K562 (cell line): ENCODE results near the gene EBI3. TPM values are rescaled to one million over a fixed set of nuclear protein-coding genes. Genes with fewer than 3 reads are reported as not detected.

Experiments
- ESRRA ChIP-seq: fragments of 450-650 bp; IDR thresholded peaks from 2 replicates; pipeline ENCODE4 v1.6.1; 2014; ENCODE audit warnings: low read depth, mild to moderate bottlenecking, moderate library complexity, borderline replicate concordance
- HDAC6 ChIP-seq: IDR thresholded peaks from 2 replicates; pipeline ENCODE4 v1.6.1; 2012; ENCODE audit warnings: low read depth, mild to moderate bottlenecking, control low read depth, inconsistent platforms, low read length, moderate library complexity
- HIVEP1 ChIP-seq: fragments of 250-450 bp; sonication (Bioruptor Pico); IDR thresholded peaks from 2 replicates; pipeline ENCODE4 v1.4.0; 2020; ENCODE audit warnings: mild to moderate bottlenecking
- HMG20B ChIP-seq: fragments of 250-450 bp; sonication (Bioruptor Pico); IDR thresholded peaks from 2 replicates; pipeline ENCODE4 v1.5.0; 2021; ENCODE audit warnings: mild to moderate bottlenecking
- MCM2 ChIP-seq: fragments of 450-650 bp; IDR thresholded peaks from 2 replicates; pipeline ENCODE4 v1.6.1; 2017; ENCODE audit warnings: low read depth, mild to moderate bottlenecking
- MCM5 ChIP-seq: fragments of 450-650 bp; IDR thresholded peaks from 2 replicates; pipeline ENCODE4 v1.6.1; 2016; ENCODE audit warnings: low read depth
- MLX ChIP-seq, 2 experiments: fragments of 450-650 bp in 1 of 2; sonication (generic) in 1 of 2; formaldehyde crosslinking; conservative IDR thresholded peaks; 2 replicates each; pipeline versions ENCODE4 v1.4.0 to v1.8.1; 2020 to 2022; ENCODE audit warnings: mild to moderate bottlenecking in 1 of 2, missing genetic modification reagents in 1 of 2
- MTA1 ChIP-seq: fragments of 450-650 bp; IDR thresholded peaks from 2 replicates; pipeline ENCODE4 v1.6.1; 2017; ENCODE audit warnings: borderline replicate concordance
- NELFE ChIP-seq: IDR thresholded peaks from 2 replicates; pipeline ENCODE4 v1.6.1; 2011; ENCODE audit warnings: mild to moderate bottlenecking; ENCODE audit not compliant: insufficient read depth, insufficient read length
- NFYB ChIP-seq: IDR thresholded peaks from 2 replicates; pipeline ENCODE4 v1.6.1; 2011; ENCODE audit warnings: mild to moderate bottlenecking, moderate library complexity; ENCODE audit not compliant: insufficient read length; ENCODE audit errors: extremely low read depth
- POU5F1 ChIP-seq: fragments of 150-350 bp; IDR thresholded peaks from 2 replicates; pipeline ENCODE4 v1.6.1; 2014; ENCODE audit warnings: borderline replicate concordance, low read length, low read depth, mild to moderate bottlenecking; ENCODE audit not compliant: partially characterized antibody
- RAD21 ChIP-seq, 2 experiments: fragments of 250-450 bp in 1 of 2; fragments of 450-650 bp in 1 of 2; sonication (Bioruptor Pico) in 1 of 2; formaldehyde crosslinking in 1 of 2; IDR thresholded peaks in 1 of 2; conservative IDR thresholded peaks in 1 of 2; 2 replicates each; pipeline versions ENCODE4 v1.4.0 to v1.8.0; 2020 to 2022; ENCODE audit warnings: mild to moderate bottlenecking in 2 of 2, moderate library complexity in 1 of 2
- SAFB ChIP-seq: fragments of 200-400 bp; formaldehyde crosslinking; IDR thresholded peaks from 2 replicates; pipeline ENCODE4 v1.6.1; 2017; ENCODE audit warnings: low read depth, low read length, borderline replicate concordance
- SP1 ChIP-seq: sonication (generic); formaldehyde crosslinking; IDR thresholded peaks from 2 replicates; pipeline ENCODE4 v1.8.1; 2022; ENCODE audit warnings: mild to moderate bottlenecking, missing genetic modification reagents
- STAG1 ChIP-seq: sonication (generic); formaldehyde crosslinking; IDR thresholded peaks from 2 replicates; pipeline ENCODE4 v1.5.0; 2020; ENCODE audit warnings: missing genetic modification reagents, borderline replicate concordance
- TCF7 ChIP-seq: sonication (generic); IDR thresholded peaks from 2 replicates; pipeline ENCODE4 v1.6.1; 2016; ENCODE audit warnings: antibody characterized with exemption, borderline replicate concordance
- USF1 ChIP-seq: sonication (generic); formaldehyde crosslinking; IDR thresholded peaks from 2 replicates; pipeline ENCODE4 v1.9.0; 2022; ENCODE audit warnings: mild to moderate bottlenecking, missing genetic modification reagents
- WHSC1 ChIP-seq: IDR thresholded peaks from one replicate; pipeline ENCODE4 v1.6.1; 2012; ENCODE audit warnings: low read length, control low read depth, inconsistent platforms
- ZNF175 ChIP-seq: fragments of 200-800 bp; sonication (Bioruptor generic); IDR thresholded peaks from 2 replicates; pipeline ENCODE4 v1.6.1; 2016; ENCODE audit warnings: low read depth, mild to moderate bottlenecking, missing genetic modification characterization, missing compliant biosample characterization
- ZNF23 ChIP-seq: fragments of 250-450 bp; sonication (Bioruptor Pico); IDR thresholded peaks from 2 replicates; pipeline ENCODE4 v1.4.0; 2020; ENCODE audit warnings: mild to moderate bottlenecking
- ZNF253 ChIP-seq: fragments of 250-450 bp; sonication (Bioruptor Pico); conservative IDR thresholded peaks from 2 replicates; pipeline ENCODE4 v1.6.1; 2021; ENCODE audit warnings: mild to moderate bottlenecking
- polyA plus RNA-seq, 8 experiments: library from polyadenylated mRNA; depleted of rRNA in 4 of 8; stranded (reverse) in 5 of 8; unstranded in 3 of 8; fragments of >200 nt; fragmentation: Nextera tagmentation in 2 of 8; fragmentation: Illumina TruSeq in 1 of 8; extraction: Ambion mirVana in 2 of 8; extraction: Trizol in 1 of 8; gene quantifications; 2 replicates each; pipeline versions ENCODE4 v1.2.1 to v1.2.3, GENCODE V29; 2011 to 2014; ENCODE audit warnings: inconsistent platforms in 1 of 8, missing spikeins in 1 of 8
- total RNA-seq, 7 experiments: library from RNA; depleted of rRNA in 6 of 7; stranded (reverse); fragments of >200 nt in 6 of 7; fragmentation: Illumina TruSeq in 2 of 7; extraction: Trizol in 2 of 7; gene quantifications; 2 replicates each; pipeline versions ENCODE4 v1.2.1 to v1.2.3, GENCODE V29; 2011 to 2021; ENCODE audit warnings: low replicate concordance in 1 of 7
- TF ChIP-seq, protein P1 (sequence below), 3 experiments: fragments of 200-800 bp in 1 of 3; fragments of 250-450 bp in 1 of 3; fragments of 450-650 bp in 1 of 3; sonication (Bioruptor Pico) in 1 of 3; sonication (Bioruptor generic) in 1 of 3; formaldehyde crosslinking in 1 of 3; IDR thresholded peaks; 2 replicates each; pipeline versions ENCODE4 v1.6.1 to v1.8.0; 2016 to 2022; ENCODE audit warnings: mild to moderate bottlenecking in 2 of 3, missing genetic modification characterization in 2 of 3, missing compliant biosample characterization in 1 of 3, moderate library complexity in 1 of 3

Gene EBI3
- total and polyA plus RNA-seq, 9 of the 15 experiments (the other 6 are each of a cell fraction or from before 2014, with no cell fraction given), result 0.08 to 0.35 (median 0.22) TPM; not detected in 6

DNA sequence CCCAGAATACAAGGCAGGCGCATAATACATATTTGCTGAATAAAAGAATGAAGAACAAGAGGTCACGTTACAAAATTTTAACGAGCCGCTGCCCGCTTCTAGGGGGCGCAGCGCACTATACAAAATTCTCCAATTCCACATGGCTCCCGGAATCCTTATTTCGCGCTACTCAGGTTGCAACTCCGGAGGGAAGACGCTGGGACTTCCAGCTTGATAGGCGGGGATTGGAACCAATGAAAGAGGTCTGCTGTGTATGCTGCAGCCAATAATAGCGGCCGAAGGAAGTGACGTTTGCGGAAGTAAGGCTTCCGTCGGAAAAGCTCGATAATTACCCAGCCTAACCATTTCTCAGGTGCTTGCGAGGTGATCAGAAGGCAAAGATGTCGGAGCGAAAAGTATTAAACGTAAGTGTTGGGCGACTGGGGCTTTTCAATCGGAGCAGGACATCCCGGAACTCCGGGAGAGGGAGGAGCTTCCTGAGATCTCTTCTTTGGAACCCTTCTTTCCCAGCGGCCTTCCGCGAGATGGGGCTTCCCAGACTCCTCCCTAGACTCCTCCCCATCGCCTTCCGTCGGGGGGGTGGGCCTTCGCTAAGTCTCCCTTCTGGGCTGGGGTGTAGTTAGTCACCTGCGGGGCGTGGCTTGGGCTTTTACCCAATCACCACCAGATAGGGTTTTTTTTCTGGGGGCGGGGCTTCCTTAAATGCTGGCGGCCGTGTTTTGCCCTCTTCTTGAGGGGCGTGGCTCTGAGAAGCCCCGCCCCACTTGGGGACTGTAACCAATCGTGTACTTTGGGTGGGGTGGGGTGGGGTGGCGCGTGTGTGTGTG is 17.7 kb downstream of the EBI3 start, which contains the start of gene YJU2 (continued):
- TF ChIP-seq HIVEP1 (CRISPR knock-in tag) (0 out of 2 replicates have a peak, but pooled peaks have one; percentile 3), SP1 (CRISPR knock-in tag) (peak; percentile 39; the same call in 1 of the 2 replicates), STAG1 (CRISPR knock-in tag) (no peak), ZNF175 (CRISPR knock-in tag) (peak; percentile 90), MCM5 (no peak), SAFB (no peak), USF1 (CRISPR knock-in tag) (peak; percentile 61; the same call in 1 of the 2 replicates), ESRRA (0 out of 2 replicates have a peak, but pooled peaks have one; percentile 48), ZNF23 (CRISPR knock-in tag) (no peak), WHSC1 (no peak), MLX (CRISPR knock-in tag; conservative IDR thresholded peaks at IDR 0.05) (no peak), RAD21 (CRISPR knock-in tag; conservative IDR thresholded peaks at IDR 0.05 in 1 of 2, IDR thresholded peaks at IDR 0.05 in 1 of 2) (peak; percentile 44 to 59; a peak in 3 of 4 replicates), NFYB (peak; percentile 100), HDAC6 (no peak), TCF7 (peak; percentile 76; the same call in 1 of the 2 replicates), MTA1 (no peak; the same call in 1 of the 2 replicates), MCM2 (no peak), ZNF253 (no peak), HMG20B (CRISPR knock-in tag) (no peak), NELFE (no peak), POU5F1 (peak; percentile 56)
- TF ChIP-seq, protein P1, sequence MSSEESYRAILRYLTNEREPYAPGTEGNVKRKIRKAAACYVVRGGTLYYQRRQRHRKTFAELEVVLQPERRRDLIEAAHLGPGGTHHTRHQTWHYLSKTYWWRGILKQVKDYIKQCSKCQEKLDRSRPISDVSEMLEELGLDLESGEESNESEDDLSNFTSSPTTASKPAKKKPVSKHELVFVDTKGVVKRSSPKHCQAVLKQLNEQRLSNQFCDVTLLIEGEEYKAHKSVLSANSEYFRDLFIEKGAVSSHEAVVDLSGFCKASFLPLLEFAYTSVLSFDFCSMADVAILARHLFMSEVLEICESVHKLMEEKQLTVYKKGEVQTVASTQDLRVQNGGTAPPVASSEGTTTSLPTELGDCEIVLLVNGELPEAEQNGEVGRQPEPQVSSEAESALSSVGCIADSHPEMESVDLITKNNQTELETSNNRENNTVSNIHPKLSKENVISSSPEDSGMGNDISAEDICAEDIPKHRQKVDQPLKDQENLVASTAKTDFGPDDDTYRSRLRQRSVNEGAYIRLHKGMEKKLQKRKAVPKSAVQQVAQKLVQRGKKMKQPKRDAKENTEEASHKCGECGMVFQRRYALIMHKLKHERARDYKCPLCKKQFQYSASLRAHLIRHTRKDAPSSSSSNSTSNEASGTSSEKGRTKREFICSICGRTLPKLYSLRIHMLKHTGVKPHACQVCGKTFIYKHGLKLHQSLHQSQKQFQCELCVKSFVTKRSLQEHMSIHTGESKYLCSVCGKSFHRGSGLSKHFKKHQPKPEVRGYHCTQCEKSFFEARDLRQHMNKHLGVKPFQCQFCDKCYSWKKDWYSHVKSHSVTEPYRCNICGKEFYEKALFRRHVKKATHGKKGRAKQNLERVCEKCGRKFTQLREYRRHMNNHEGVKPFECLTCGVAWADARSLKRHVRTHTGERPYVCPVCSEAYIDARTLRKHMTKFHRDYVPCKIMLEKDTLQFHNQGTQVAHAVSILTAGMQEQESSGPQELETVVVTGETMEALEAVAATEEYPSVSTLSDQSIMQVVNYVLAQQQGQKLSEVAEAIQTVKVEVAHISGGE (CRISPR knock-in tag; IDR thresholded peaks at IDR 0.05), result peak; percentile 96 to 99 (median 99)
